HCT116 (cell line): Measurements from ENCODE around the gene STK11. TPM values are rescaled to one million over a fixed set of nuclear protein-coding genes. Genes with fewer than 3 reads are reported as not detected.

Source experiments
- ATAC-seq: fragments of 200-7000 bp; cut with Tn5 transposase; 2 replicates; pipeline ENCODE4 v1.9.1; 2020; ENCODE audit warnings: mild to moderate bottlenecking, moderate library complexity
- BruUV-seq: library from RNA; stranded (reverse); fragments of 400-500 nt; replicated peaks from 2 replicates; lab custom pipeline; 2021; lab: Mats Ljungman, UMichigan
- CTCF ChIA-PET: fragments of 300-600 bp; sonication (Branson Sonifier 250); formaldehyde crosslinking; loops from one replicate; lab custom pipeline; 2021; ENCODE audit warnings: antibody characterized with exemption; lab: Charles Lee
- POLR2A ChIA-PET: fragments of 300-600, 350-600 bp; sonication (Branson Sonifier 250); formaldehyde crosslinking; loops from one replicate; lab custom pipeline; 2021; ENCODE audit warnings: antibody characterized with exemption; lab: Charles Lee
- RAD21 ChIA-PET, 2 experiments: fragments of 300-600 bp; sonication (Branson Sonifier 250); formaldehyde crosslinking; loops; one replicate each; lab custom pipeline; 2023; ENCODE audit warnings: low total read pairs in 2 of 2; ENCODE audit not compliant: uncharacterized antibody in 2 of 2, unreplicated experiment in 2 of 2, low non-redundant PET in 1 of 2; lab: Charles Lee
- DNase-seq: peaks from one replicate; pipeline ENCODE4 v3.0.0-alpha.2; 2010; ENCODE audit warnings: low read depth, low spot score
- H2AFZ ChIP-seq: fragments of 200-600 bp; shearing (Covaris generic), sonication (generic); 2 replicates; pipeline ENCODE4 v1.6.1; 2017; ENCODE audit warnings: low read depth, mixed run types, mixed read lengths, antibody characterized with exemption, low read length; ENCODE audit not compliant: poor library complexity, severe bottlenecking
- H3K27ac ChIP-seq: 2 replicates; pipeline ENCODE4 v1.5.1; 2012; ENCODE audit warnings: low read depth, low read length
- H3K27me3 ChIP-seq: fragments of 200-600 bp; sonication (generic); 2 replicates; pipeline ENCODE4 v1.6.1; 2016; ENCODE audit warnings: mixed run types, low read length, mixed read lengths; ENCODE audit not compliant: insufficient read depth
- H3K36me3 ChIP-seq, 2 experiments: fragments of 200-500 bp in 1 of 2; fragments of 200-600 bp in 1 of 2; sonication (Bioruptor generic) in 1 of 2; sonication (generic) in 1 of 2; 2 replicates each; pipeline versions ENCODE4 v1.5.1 to v1.6.1; 2014 to 2016; ENCODE audit warnings: low read length in 2 of 2, inconsistent platforms in 1 of 2, mixed read lengths in 1 of 2, mixed run types in 1 of 2; ENCODE audit not compliant: insufficient read depth in 2 of 2, control insufficient read depth in 1 of 2
- H3K4me1 ChIP-seq, 2 experiments: fragments of 200-600 bp in 1 of 2; sonication (generic) in 1 of 2; 2 replicates each; pipeline versions ENCODE4 v1.5.1 to v1.6.1; 2012 to 2017; ENCODE audit warnings: low read length in 2 of 2, inconsistent platforms in 1 of 2, mild to moderate bottlenecking in 1 of 2, mixed read lengths in 1 of 2, mixed run types in 1 of 2, moderate library complexity in 1 of 2; ENCODE audit not compliant: insufficient read depth in 2 of 2, control insufficient read depth in 1 of 2
- H3K4me2 ChIP-seq: fragments of 200-600 bp; sonication (generic); 2 replicates; pipeline ENCODE4 v1.6.1; 2017; ENCODE audit warnings: mixed run types, low read length, mixed read lengths
- H3K4me3 ChIP-seq, 2 experiments: fragments of 200-600 bp in 1 of 2; sonication (generic) in 1 of 2; replicated peaks in 1 of 2; 2 replicates each; pipeline ENCODE4 v1.5.1; 2011 to 2016; ENCODE audit warnings: low read length in 2 of 2, control low read depth in 1 of 2, low read depth in 1 of 2, mild to moderate bottlenecking in 1 of 2, mixed read lengths in 1 of 2, mixed run types in 1 of 2
- H3K79me2 ChIP-seq: fragments of 200-600 bp; sonication (generic); 2 replicates; pipeline ENCODE4 v1.6.1; 2017; ENCODE audit warnings: mild to moderate bottlenecking, mixed run types, low read length, moderate library complexity, mixed read lengths; ENCODE audit not compliant: insufficient read depth
- H3K9ac ChIP-seq: fragments of 200-600 bp; sonication (generic); 2 replicates; pipeline ENCODE4 v1.6.1; 2016; ENCODE audit warnings: low read length, mixed read lengths
- H3K9me2 ChIP-seq: fragments of 200-600 bp; sonication (generic), shearing (Covaris generic); 2 replicates; pipeline ENCODE4 v1.6.1; 2017; ENCODE audit warnings: mixed run types, mild to moderate bottlenecking, moderate library complexity; ENCODE audit not compliant: insufficient read depth
- H3K9me3 ChIP-seq, 2 experiments: fragments of 200-500 bp in 1 of 2; fragments of 200-600 bp in 1 of 2; sonication (Bioruptor generic) in 1 of 2; sonication (generic) in 1 of 2; 2 replicates each; pipeline ENCODE4 v1.6.1; 2014 to 2017; ENCODE audit warnings: low read length in 2 of 2, mixed read lengths in 2 of 2, inconsistent platforms in 1 of 2, low read depth in 1 of 2, mild to moderate bottlenecking in 1 of 2, mixed run types in 1 of 2, moderate library complexity in 1 of 2; ENCODE audit not compliant: control insufficient read depth in 1 of 2, insufficient read depth in 1 of 2
- H4K20me1 ChIP-seq: fragments of 200-600 bp; sonication (generic), shearing (Covaris generic); 2 replicates; pipeline ENCODE4 v1.6.1; 2017; ENCODE audit warnings: mixed run types, mild to moderate bottlenecking, moderate library complexity; ENCODE audit not compliant: insufficient read depth
- CBX3 ChIP-seq: IDR thresholded peaks from 2 replicates; pipeline ENCODE4 v1.6.1; 2012; ENCODE audit warnings: low read depth
- CEBPB ChIP-seq: IDR thresholded peaks from 2 replicates; pipeline ENCODE4 v1.6.1; 2012; ENCODE audit warnings: low read depth
- EZH2 ChIP-seq: fragments of 200-600 bp; sonication (generic); IDR thresholded peaks from 2 replicates; pipeline ENCODE4 v1.6.1; 2017; ENCODE audit warnings: antibody characterized with exemption, mixed run types
- FOSL1 ChIP-seq: IDR thresholded peaks from 2 replicates; pipeline ENCODE4 v1.6.1; 2012; ENCODE audit warnings: low read depth
- JUND ChIP-seq: IDR thresholded peaks from 2 replicates; pipeline ENCODE4 v1.6.1; 2012
- POLR2AphosphoS5 ChIP-seq: IDR thresholded peaks from 2 replicates; pipeline ENCODE4 v1.6.1; 2011; ENCODE audit warnings: mild to moderate bottlenecking, low read depth, low read length, moderate library complexity
- RAD21 ChIP-seq: IDR thresholded peaks from 2 replicates; pipeline ENCODE4 v1.6.1; 2012; ENCODE audit warnings: low read depth, mild to moderate bottlenecking
- SP1 ChIP-seq: IDR thresholded peaks from 2 replicates; pipeline ENCODE4 v1.6.1; 2012; ENCODE audit warnings: low read depth
- TCF7L2 ChIP-seq: IDR thresholded peaks from 2 replicates; pipeline ENCODE4 v1.7.0; 2011; ENCODE audit warnings: borderline replicate concordance, inconsistent platforms; ENCODE audit not compliant: insufficient read depth, insufficient read length; ENCODE audit errors: extremely low read depth
- ZFX ChIP-seq: fragments of 450-650 bp; IDR thresholded peaks from 2 replicates; pipeline ENCODE4 v1.6.1; 2017
- intact Hi-C: fragments of 100-400 bp; cut with micrococcal nuclease; formaldehyde crosslinking; loops from 2 replicates; pipeline ENCODE4 v1.10.0; 2022
- total RNA-seq: library from RNA; stranded (reverse); gene quantifications from one replicate; pipeline ENCODE4 v1.2.1, GENCODE V29; 2021; ENCODE audit not compliant: unreplicated experiment
- TF ChIP-seq, protein P1 (sequence below), 3 experiments: fragments of 200-600 bp in 1 of 3; sonication (generic) in 1 of 3; IDR thresholded peaks in 2 of 3; conservative IDR thresholded peaks in 1 of 3; 2 replicates each; pipeline ENCODE4 v1.5.1; 2012 to 2017; ENCODE audit warnings: low read depth in 2 of 3, low read length in 2 of 3, antibody characterized with exemption in 1 of 3, borderline replicate concordance in 1 of 3, control low read depth in 1 of 3, mild to moderate bottlenecking in 1 of 3, mixed read lengths in 1 of 3, mixed run types in 1 of 3, moderate library complexity in 1 of 3; ENCODE audit not compliant: insufficient read depth in 1 of 3
- TF ChIP-seq, protein P2 (sequence below): IDR thresholded peaks from 2 replicates; pipeline ENCODE4 v1.6.1; 2012; ENCODE audit warnings: low read depth
- TF ChIP-seq, protein P3 (sequence below): IDR thresholded peaks from 2 replicates; pipeline ENCODE4 v1.6.1; 2012

Gene STK11
- total RNA-seq, 1 experiment from 2014 or later: 86.9 TPM

DNA sequence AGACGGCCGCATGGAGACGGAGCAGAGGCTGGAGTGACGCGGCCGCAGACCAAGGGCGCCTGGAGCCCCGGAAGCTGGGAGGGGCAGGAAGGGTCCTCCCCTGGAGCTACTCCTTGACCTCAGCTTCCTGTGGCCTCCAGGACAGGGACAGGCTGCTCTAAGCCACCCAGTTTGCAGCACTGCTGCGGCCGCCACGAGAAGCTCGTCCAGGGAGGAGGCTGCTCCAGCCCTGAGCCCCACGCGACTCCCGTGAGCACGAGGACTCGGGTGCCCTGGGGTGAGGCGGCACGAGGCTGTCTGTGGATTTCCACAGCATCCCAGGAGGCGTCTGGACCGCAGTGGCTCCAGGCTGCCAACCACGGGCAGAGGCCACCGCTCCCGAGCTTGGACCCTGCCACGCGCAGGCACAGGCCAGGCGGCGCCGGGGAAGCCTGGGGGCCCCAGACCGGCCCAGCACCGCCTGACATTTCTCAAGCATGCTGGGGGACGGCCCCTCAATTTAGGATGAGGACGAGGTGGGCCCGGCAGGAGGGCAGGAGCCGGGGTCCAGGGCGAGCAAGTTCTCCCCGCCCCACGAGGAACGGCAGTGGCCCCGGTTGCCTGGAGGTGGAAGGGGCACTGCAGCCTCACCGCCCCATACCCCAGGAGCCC lies 42.2 kb upstream of the STK11 start:
- no peak overlapping the region for H3K27ac ChIP-seq
- no peak overlapping the region for H3K4me2 ChIP-seq
- H3K9me2 ChIP-seq: no peaks in the 10 kb centered on the region
- ChIA-PET POLR2A (interaction anchor here (1.1 kb wide), 1 partner anchor 105 kb away, joined by 5 read pairs; the partner anchor contains the start of gene CIRBP), CTCF (no interaction called here), RAD21 (no interaction called here)
- no peaks in the 10 kb centered on the region for H4K20me1 ChIP-seq
- no peaks in the 10 kb centered on the region for H3K9me3 ChIP-seq
- TF ChIP-seq, protein P1, sequence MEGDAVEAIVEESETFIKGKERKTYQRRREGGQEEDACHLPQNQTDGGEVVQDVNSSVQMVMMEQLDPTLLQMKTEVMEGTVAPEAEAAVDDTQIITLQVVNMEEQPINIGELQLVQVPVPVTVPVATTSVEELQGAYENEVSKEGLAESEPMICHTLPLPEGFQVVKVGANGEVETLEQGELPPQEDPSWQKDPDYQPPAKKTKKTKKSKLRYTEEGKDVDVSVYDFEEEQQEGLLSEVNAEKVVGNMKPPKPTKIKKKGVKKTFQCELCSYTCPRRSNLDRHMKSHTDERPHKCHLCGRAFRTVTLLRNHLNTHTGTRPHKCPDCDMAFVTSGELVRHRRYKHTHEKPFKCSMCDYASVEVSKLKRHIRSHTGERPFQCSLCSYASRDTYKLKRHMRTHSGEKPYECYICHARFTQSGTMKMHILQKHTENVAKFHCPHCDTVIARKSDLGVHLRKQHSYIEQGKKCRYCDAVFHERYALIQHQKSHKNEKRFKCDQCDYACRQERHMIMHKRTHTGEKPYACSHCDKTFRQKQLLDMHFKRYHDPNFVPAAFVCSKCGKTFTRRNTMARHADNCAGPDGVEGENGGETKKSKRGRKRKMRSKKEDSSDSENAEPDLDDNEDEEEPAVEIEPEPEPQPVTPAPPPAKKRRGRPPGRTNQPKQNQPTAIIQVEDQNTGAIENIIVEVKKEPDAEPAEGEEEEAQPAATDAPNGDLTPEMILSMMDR (IDR thresholded peaks at IDR 0.05 in 2 of 3, conservative IDR thresholded peaks at IDR 0.05 in 1 of 3; ENCODE audit: borderline replicate concordance in 1 of 3, insufficient read depth in 1 of 3, low read depth in 2 of 3, low read length in 2 of 3): no peak
- TF ChIP-seq RAD21: no peak
- no peak for TF ChIP-seq SP1
- H3K27me3 ChIP-seq: no peaks in the 10 kb centered on the region
- H3K9ac ChIP-seq: no peak overlapping the region
- peaks cover 3 to 11% of the 10 kb centered on the region in 2 experiments; a peak in 2 of 4 replicates for H3K36me3 ChIP-seq
- DNase-seq (no peak), ATAC-seq (no peak)
- no TSS peak for BruUV-seq
- intact Hi-C loops: no loop called here
- H3K4me1 ChIP-seq: peaks cover 10 to 15% of the 10 kb centered on the region in 2 experiments; a peak in 3 of 4 replicates
- H3K4me3 ChIP-seq: no peak overlapping the region
- no peak overlapping the region for H2AFZ ChIP-seq
- H3K79me2 ChIP-seq: peaks cover 79% of the 10 kb centered on the region

DNA sequence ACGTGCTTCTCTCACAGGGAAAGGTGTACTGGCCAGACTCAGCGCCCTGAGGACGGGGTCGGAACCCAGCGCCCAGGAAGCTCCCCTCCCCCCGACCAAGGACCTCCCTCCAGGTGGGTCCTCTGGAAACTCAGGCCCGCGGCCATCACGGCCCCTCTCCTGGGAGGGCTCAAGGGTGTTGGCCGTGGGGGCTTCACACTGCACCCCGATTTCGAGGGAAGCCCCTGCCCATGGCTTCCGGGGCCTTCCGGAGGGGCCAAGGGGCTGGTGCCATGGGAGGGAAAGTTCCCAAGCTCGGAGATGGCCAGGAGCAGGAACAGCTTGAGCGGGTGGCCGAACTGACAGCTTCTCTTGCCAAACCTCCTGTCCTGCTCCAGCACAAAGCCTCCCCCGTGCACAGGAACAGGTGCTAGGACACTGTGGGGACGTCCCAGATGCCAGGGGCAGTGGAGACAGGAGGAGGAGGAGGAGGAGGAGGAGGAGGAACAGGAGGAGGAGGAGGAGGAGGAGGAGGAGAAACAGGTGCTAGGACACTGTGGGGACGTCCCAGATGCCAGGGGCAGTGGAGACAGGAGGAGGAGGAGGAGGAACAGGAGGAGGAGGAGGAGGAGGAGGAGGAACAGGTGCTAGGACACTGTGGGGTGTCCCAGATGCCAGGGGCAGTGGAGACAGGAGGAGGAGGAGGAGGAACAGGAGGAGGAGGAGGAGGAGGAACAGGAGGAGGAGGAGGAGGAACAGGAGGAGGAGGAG lies 41.5 kb upstream of the STK11 start:
- Histone ChIP-seq H3K79me2 (peaks cover 79% of the 10 kb centered on the region), H3K36me3 (peaks cover 3 to 11% of the 10 kb centered on the region in 2 experiments; a peak in 2 of 4 replicates), H3K9me2 (no peaks in the 10 kb centered on the region), H3K9me3 (no peaks in the 10 kb centered on the region), H4K20me1 (no peaks in the 10 kb centered on the region), H3K27me3 (no peaks in the 10 kb centered on the region), H3K27ac (no peak overlapping the region; the same call in 1 of the 2 replicates), H3K4me3 (no peak overlapping the region), H2AFZ (no peak overlapping the region), H3K9ac (no peak overlapping the region), H3K4me2 (no peak overlapping the region), H3K4me1 (peaks cover 11 to 22% of the 10 kb centered on the region in 2 experiments)
- ATAC-seq: no peak
- RAD21 ChIA-PET: no interaction called here
- BruUV-seq: no TSS peak
- POLR2A ChIA-PET: interaction anchor here (1.1 kb wide), 1 partner anchor 105 kb away, joined by 5 read pairs; the partner anchor contains the start of gene CIRBP
- DNase-seq: no peak
- intact Hi-C loops: no loop called here
- CTCF ChIA-PET: no interaction called here
- TF ChIP-seq JUND (no peak), CEBPB (no peak), CBX3 (no peak), SP1 (no peak), TCF7L2 (no peak), POLR2AphosphoS5 (no peak), EZH2 (no peak), ZFX (no peak), FOSL1 (no peak)
- TF ChIP-seq, protein P2, sequence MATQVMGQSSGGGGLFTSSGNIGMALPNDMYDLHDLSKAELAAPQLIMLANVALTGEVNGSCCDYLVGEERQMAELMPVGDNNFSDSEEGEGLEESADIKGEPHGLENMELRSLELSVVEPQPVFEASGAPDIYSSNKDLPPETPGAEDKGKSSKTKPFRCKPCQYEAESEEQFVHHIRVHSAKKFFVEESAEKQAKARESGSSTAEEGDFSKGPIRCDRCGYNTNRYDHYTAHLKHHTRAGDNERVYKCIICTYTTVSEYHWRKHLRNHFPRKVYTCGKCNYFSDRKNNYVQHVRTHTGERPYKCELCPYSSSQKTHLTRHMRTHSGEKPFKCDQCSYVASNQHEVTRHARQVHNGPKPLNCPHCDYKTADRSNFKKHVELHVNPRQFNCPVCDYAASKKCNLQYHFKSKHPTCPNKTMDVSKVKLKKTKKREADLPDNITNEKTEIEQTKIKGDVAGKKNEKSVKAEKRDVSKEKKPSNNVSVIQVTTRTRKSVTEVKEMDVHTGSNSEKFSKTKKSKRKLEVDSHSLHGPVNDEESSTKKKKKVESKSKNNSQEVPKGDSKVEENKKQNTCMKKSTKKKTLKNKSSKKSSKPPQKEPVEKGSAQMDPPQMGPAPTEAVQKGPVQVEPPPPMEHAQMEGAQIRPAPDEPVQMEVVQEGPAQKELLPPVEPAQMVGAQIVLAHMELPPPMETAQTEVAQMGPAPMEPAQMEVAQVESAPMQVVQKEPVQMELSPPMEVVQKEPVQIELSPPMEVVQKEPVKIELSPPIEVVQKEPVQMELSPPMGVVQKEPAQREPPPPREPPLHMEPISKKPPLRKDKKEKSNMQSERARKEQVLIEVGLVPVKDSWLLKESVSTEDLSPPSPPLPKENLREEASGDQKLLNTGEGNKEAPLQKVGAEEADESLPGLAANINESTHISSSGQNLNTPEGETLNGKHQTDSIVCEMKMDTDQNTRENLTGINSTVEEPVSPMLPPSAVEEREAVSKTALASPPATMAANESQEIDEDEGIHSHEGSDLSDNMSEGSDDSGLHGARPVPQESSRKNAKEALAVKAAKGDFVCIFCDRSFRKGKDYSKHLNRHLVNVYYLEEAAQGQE: no peak
- TF ChIP-seq, protein P3, sequence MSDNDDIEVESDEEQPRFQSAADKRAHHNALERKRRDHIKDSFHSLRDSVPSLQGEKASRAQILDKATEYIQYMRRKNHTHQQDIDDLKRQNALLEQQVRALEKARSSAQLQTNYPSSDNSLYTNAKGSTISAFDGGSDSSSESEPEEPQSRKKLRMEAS: no peak
